Muscle of leg (tissue), 11 donors: ENCODE data around the gene DRICH1. TPM values are rescaled to one million over a fixed set of nuclear protein-coding genes. Genes with fewer than 3 reads are reported as not detected.
"Not testable (repeated sequence)": the region's sequence is repeated elsewhere in the genome, so short reads cannot be mapped to it uniquely, and the experiment has no call there.

ENCODE experiments used
- DNase-seq: peaks from one replicate; pipeline ENCODE4 v3.0.0; 2013
- H3K27ac ChIP-seq: one replicate; pipeline ENCODE4 v1.5.1; 2013; ENCODE audit warnings: mild to moderate bottlenecking, low read length, control low read depth
- H3K27me3 ChIP-seq: one replicate; pipeline ENCODE4 v1.6.1; 2013; ENCODE audit warnings: low read length; ENCODE audit not compliant: control insufficient read depth, insufficient read depth
- H3K36me3 ChIP-seq: one replicate; pipeline ENCODE4 v1.6.1; 2013; ENCODE audit warnings: low read length; ENCODE audit not compliant: control insufficient read depth, insufficient read depth
- H3K4me1 ChIP-seq: one replicate; pipeline ENCODE4 v1.6.1; 2013; ENCODE audit warnings: low read length; ENCODE audit not compliant: control insufficient read depth, insufficient read depth
- H3K4me3 ChIP-seq: one replicate; pipeline ENCODE4 v1.5.1; 2013; ENCODE audit warnings: low read length, control low read depth
- H3K9me3 ChIP-seq: replicated peaks from 2 replicates; pipeline ENCODE4 v1.6.1; 2013; ENCODE audit warnings: low read depth, low read length; ENCODE audit not compliant: control insufficient read depth
- WGBS: methylation state at CpG from one replicate; pipeline ENCODE4 v1.1.5; 2013; ENCODE audit warnings: missing lambda C conversion rate; ENCODE audit not compliant: insufficient coverage; 5-methylcytosine and 5-hydroxymethylcytosine counted together
- polyA plus RNA-seq, 8 donors: library from polyadenylated mRNA; unstranded; fragments of 120-200 nt; gene quantifications; one replicate each; pipeline versions ENCODE4 v1.2.1 to v1.2.3, GENCODE V29; 2013; ENCODE audit warnings: inconsistent platforms in 1 of 8, low replicate concordance in 1 of 8; ENCODE audit not compliant: insufficient read length in 8 of 8, insufficient read depth in 1 of 8
- total RNA-seq: library from RNA; stranded (reverse); fragments of 120-200 nt; gene quantifications from one replicate; pipeline ENCODE4 v1.2.4, GENCODE V29; 2013

Gene DRICH1
- total and polyA plus RNA-seq, 9 donors, result 0.43 to 1.1 (median 0.49) TPM

DNA sequence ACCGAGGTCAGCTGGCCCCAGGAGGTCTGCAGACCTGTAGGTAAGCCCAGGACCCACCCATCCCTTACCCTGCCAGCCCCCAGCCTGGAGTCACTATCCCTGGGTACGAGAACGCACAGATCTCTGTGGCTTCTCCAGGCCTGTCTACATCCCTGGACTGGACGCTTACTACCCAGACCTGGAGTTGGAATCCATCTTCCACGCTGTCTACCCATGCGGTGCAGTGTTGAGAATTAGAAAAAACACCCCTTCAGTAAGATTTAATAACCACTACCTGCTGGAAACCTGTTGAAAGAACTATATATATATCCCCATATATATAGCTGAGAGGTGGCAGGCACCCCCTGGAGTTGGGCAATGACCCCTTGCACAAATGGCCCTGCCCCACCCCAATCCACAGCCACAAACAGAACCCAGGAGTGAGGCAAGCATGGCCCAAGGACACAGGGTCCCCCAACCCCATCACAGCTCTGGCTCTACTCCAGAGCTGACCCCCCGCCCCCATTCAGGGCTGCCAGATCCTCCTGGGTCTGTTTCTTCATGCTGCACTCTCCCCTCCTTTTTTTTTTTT, 41.0 kb upstream of the DRICH1 start:
- 65% methylated on average over 5 of the region's 7 CpGs for WGBS
- no peak overlapping the region for H3K27ac ChIP-seq
- H3K27me3 ChIP-seq, result no peaks in the 10 kb centered on the region
- H3K36me3 ChIP-seq, result no peaks in the 10 kb centered on the region
- H3K4me3 ChIP-seq, result no peak overlapping the region
- no peak for DNase-seq
- peaks cover 15% of the 10 kb centered on the region for H3K4me1 ChIP-seq
- H3K9me3 ChIP-seq, result no peaks in the 10 kb centered on the region

DNA sequence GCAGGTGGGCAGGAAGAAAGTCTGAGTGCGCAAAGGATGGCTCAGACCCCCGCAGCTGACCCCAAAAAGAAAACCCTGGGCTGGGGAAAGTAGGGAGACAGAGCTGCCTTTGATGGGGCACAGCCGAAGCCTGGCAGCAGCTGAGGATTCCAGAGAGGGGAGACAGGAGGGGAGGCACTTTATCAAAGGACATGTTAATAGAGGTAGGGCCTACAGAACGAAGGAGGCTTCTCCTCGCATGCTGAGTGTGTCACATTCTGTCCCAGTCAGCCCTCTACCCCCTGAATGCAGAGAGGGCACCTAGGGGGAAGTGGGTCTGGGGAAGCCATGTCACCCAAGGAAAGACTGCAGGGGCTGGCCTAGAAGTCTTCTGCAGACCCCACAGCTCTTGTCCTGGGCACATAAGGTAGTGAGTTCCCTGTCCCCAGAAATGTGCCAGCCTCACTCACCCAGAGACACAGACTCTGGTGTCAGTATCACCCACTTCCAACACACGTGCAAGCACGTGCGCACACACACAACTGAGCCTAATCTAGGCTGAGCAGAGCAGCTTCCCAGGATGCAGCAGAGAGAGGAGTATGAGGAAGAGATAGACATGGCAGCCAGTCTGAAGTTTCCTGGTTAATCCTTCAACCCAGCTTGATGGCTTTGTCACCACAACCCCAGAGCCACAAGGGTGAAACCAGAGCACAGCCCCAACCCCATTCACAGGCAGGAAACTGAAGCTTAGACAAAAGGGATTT, 40.4 kb upstream of the DRICH1 start:
- not testable (repeated sequence) for H3K27me3 ChIP-seq, H3K4me1 ChIP-seq, H3K27ac ChIP-seq, H3K4me3 ChIP-seq, H3K36me3 ChIP-seq, H3K9me3 ChIP-seq, DNase-seq
- WGBS, result 100% methylated on average over 3 of the region's 8 CpGs

DNA sequence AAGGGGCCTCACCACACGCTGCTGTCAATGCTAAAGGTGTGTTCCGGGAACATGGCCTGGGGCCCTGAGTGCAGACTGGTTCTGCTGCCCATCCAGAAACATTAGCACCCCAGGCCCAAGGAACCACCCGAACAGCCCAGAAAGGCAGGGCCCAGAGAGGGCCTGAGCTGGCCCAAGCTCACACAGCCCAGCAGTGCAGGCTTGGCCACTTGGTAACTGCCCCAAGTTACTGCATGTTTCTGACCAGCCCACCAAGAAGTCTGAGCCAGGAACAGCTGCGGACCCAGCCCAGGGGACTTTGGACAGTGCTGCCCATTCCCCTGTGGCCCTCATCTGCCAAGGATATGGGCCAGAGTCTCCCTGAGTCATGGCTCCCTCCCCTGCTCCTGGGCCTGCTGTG, 39.3 kb upstream of the DRICH1 start:
- H3K36me3 ChIP-seq, H3K27ac ChIP-seq, H3K4me1 ChIP-seq, DNase-seq, H3K9me3 ChIP-seq, H3K27me3 ChIP-seq, H3K4me3 ChIP-seq: not testable (repeated sequence)
- no CpG with 5 or more reads among the region's 4 CpGs for WGBS

GRCh38 chr22:23670378-23671295, 38.5 kb upstream of the DRICH1 start:
- no peaks in the 10 kb centered on the region for H3K27me3 ChIP-seq
- H3K4me1 ChIP-seq, result peaks cover under 1% of the 10 kb centered on the region
- H3K36me3 ChIP-seq, result no peaks in the 10 kb centered on the region
- no peak overlapping the region for H3K27ac ChIP-seq
- H3K4me3 ChIP-seq, result no peak overlapping the region
- no peak for DNase-seq
- no peaks in the 10 kb centered on the region for H3K9me3 ChIP-seq
- WGBS, result 80% methylated on average over 9 of the region's 16 CpGs

- H3K4me1 ChIP-seq, DNase-seq, H3K36me3 ChIP-seq, H3K27ac ChIP-seq, H3K9me3 ChIP-seq, H3K27me3 ChIP-seq, H3K4me3 ChIP-seq: not testable (repeated sequence)
- WGBS, result 100% methylated on average over 1 of the region's 4 CpGs
Observed at GRCh38 chr22:23660381-23660780, 28.3 kb upstream of the DRICH1 start.

- H3K4me3 ChIP-seq, result no peak overlapping the region
- no peak for DNase-seq
- peaks cover 15% of the 10 kb centered on the region for H3K36me3 ChIP-seq
- H3K27me3 ChIP-seq, result no peaks in the 10 kb centered on the region
- H3K9me3 ChIP-seq, result no peaks in the 10 kb centered on the region
- no peaks in the 10 kb centered on the region for H3K4me1 ChIP-seq
- no peak overlapping the region for H3K27ac ChIP-seq
- 57% methylated on average over 5 of the region's 5 CpGs for WGBS
Observed at GRCh38 chr22:23657727-23658126, 25.6 kb upstream of the DRICH1 start.

GRCh38 chr22:23655891-23656475, 23.9 kb upstream of the DRICH1 start:
- Histone ChIP-seq H3K36me3 (peaks cover 21% of the 10 kb centered on the region), H3K4me3 (no peak overlapping the region), H3K4me1 (no peaks in the 10 kb centered on the region), H3K9me3 (no peaks in the 10 kb centered on the region), H3K27ac (no peak overlapping the region), H3K27me3 (no peaks in the 10 kb centered on the region)
- DNase-seq, result no peak
- whole genome bisulfite sequencing, result 83% methylated on average over 2 of the region's 6 CpGs

DNA sequence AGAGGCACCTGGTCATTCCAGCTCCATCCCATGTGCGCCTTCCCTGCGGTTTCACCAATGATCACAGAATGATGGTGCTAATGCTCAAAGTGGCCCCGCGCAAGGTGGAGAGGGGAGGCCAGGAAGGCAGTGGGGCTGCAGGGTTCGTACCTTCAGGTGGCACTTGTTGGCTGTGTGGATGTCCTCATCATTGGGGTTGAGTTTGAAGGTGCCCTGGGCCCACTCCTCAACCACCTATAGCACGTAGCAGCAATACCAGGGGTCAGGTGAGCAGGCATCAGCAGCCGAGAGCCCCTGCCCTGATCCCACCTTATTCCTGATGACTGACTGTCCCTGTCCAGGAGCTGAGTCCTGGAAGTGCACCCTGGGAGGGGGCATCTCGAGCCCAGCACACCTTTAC, 20.6 kb upstream of the DRICH1 start:
- Histone ChIP-seq H3K36me3 (peaks cover 13% of the 10 kb centered on the region), H3K27me3 (no peaks in the 10 kb centered on the region), H3K27ac (no peak overlapping the region), H3K4me3 (no peak overlapping the region), H3K4me1 (no peaks in the 10 kb centered on the region), H3K9me3 (no peaks in the 10 kb centered on the region)
- 100% methylated on average over 6 of the region's 8 CpGs for WGBS
- DNase-seq, result no peak

DNA sequence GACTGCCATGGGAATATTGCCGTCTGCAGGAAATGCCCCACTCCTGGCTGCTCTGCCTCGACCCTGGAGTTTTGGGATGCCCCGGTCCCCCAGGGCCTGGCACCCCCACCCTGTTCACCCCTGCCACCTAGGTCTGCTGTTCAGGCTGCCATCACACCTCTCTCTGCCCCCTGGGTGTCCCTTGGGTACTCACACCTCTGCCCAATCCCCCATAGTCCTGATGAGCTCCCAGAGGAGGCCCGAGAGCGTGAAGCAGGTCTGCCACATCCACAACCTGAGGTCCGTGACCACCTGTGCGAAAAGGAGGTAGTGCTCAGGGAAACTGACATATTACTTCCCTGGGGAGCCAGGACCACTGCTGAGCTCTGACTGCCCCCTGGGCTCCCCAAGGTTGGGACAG, 20.2 kb upstream of the DRICH1 start:
- WGBS, result 89% methylated on average over 7 of the region's 7 CpGs

GRCh38 chr22:23651676-23652075, 19.6 kb upstream of the DRICH1 start:
- no peak for DNase-seq
- WGBS, result 95% methylated on average over 5 of the region's 6 CpGs
- Histone ChIP-seq H3K4me3 (no peak overlapping the region), H3K27ac (no peak overlapping the region), H3K27me3 (no peaks in the 10 kb centered on the region), H3K36me3 (peaks cover 13% of the 10 kb centered on the region), H3K4me1 (no peaks in the 10 kb centered on the region), H3K9me3 (no peaks in the 10 kb centered on the region)

More for the DNA sequence above, 20.2 kb upstream of the DRICH1 start:
- no peak for DNase-seq
- no peak overlapping the region for H3K27ac ChIP-seq
- H3K27me3 ChIP-seq, result no peaks in the 10 kb centered on the region
- H3K36me3 ChIP-seq, result peaks cover 13% of the 10 kb centered on the region
- no peak overlapping the region for H3K4me3 ChIP-seq
- no peaks in the 10 kb centered on the region for H3K9me3 ChIP-seq
- no peaks in the 10 kb centered on the region for H3K4me1 ChIP-seq
